MCF 10A (cell line): ENCODE results near the gene MAML2. TPM values are rescaled to one million over a fixed set of nuclear protein-coding genes. Genes with fewer than 3 reads are reported as not detected.

Source experiments
- BruUV-seq: library from RNA; stranded (reverse); fragments of 400-500 nt; replicated peaks from 2 replicates; lab custom pipeline; 2021; lab: Mats Ljungman, UMichigan
- CTCF ChIA-PET: fragments of 300-600 bp; sonication (Branson Sonifier 250); formaldehyde crosslinking; extraction: SDS; loops from one replicate; lab custom pipeline; 2021; ENCODE audit warnings: antibody characterized with exemption, inconsistent platforms; lab: Yijun Ruan, JAX
- POLR2A ChIA-PET: fragments of 300-600, 350-650 bp; sonication (Branson Sonifier 250); formaldehyde crosslinking; extraction: SDS; loops from one replicate; lab custom pipeline; 2020; ENCODE audit warnings: antibody characterized with exemption, inconsistent platforms; lab: Yijun Ruan, JAX
- DNase-seq: peaks from one replicate; pipeline ENCODE4 v3.0.0-alpha.2; 2018; ENCODE audit not compliant: unreplicated experiment
- H3K27ac Mint-ChIP-seq: one replicate; pipeline ENCODE4 v1.8.0; 2022; ENCODE audit warnings: mild to moderate bottlenecking, low read depth, mixed read lengths; ENCODE audit not compliant: unreplicated experiment
- H3K27me3 Mint-ChIP-seq: one replicate; pipeline ENCODE4 v1.8.0; 2022; ENCODE audit warnings: mixed read lengths; ENCODE audit not compliant: insufficient read depth, unreplicated experiment
- H3K36me3 Mint-ChIP-seq: one replicate; pipeline ENCODE4 v1.8.0; 2022; ENCODE audit warnings: mild to moderate bottlenecking, moderate library complexity, mixed read lengths; ENCODE audit not compliant: insufficient read depth, unreplicated experiment
- H3K4me1 Mint-ChIP-seq: one replicate; pipeline ENCODE4 v1.8.0; 2022; ENCODE audit warnings: mixed read lengths; ENCODE audit not compliant: insufficient read depth, unreplicated experiment
- H3K4me3 Mint-ChIP-seq: one replicate; pipeline ENCODE4 v1.8.0; 2022; ENCODE audit warnings: mild to moderate bottlenecking, moderate library complexity, mixed read lengths; ENCODE audit not compliant: unreplicated experiment
- H3K9me3 Mint-ChIP-seq: one replicate; pipeline ENCODE4 v1.8.0; 2022; ENCODE audit warnings: mixed read lengths; ENCODE audit not compliant: unreplicated experiment
- intact Hi-C: fragments of 100-400 bp; cut with micrococcal nuclease; formaldehyde crosslinking; loops from 2 replicates; pipeline ENCODE4 v1.14.1; 2022
- total RNA-seq: library from RNA; stranded (reverse); gene quantifications from 2 replicates; pipeline ENCODE4 v1.2.3, GENCODE V29; 2022
- TF ChIP-seq, protein P1 (sequence below): fragments of 200-600 bp; IDR thresholded peaks from one replicate; pipeline ENCODE4 v1.8.0; 2022; ENCODE audit warnings: antibody characterized with exemption, mild to moderate bottlenecking; ENCODE audit not compliant: unreplicated experiment

MAML2 gene
- total RNA-seq, 1 experiment from 2014 or later: 8.6 TPM

DNA sequence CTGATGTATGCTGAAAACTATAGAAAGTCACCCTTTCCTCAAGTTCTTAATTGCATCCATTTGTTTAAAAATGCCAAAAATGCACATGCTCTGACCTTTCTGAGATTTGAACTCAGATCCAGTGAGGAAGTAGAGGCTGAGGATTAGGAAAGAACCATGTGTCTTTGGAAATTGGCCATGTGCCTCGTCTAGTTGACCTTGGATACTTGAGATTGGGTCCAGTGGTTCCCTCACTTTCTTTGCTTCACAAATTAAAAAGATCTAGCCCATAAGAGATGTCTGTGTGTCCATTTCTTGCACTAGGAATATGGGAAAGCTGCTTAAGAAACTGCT, 128.3 kb downstream of the MAML2 start:
- no peak overlapping the region for H3K4me3 Mint-ChIP-seq
- H3K27ac Mint-ChIP-seq: peak overlapping the region; percentile 36
- peaks cover 40% of the 10 kb centered on the region for H3K4me1 Mint-ChIP-seq
- TF ChIP-seq, protein P1, sequence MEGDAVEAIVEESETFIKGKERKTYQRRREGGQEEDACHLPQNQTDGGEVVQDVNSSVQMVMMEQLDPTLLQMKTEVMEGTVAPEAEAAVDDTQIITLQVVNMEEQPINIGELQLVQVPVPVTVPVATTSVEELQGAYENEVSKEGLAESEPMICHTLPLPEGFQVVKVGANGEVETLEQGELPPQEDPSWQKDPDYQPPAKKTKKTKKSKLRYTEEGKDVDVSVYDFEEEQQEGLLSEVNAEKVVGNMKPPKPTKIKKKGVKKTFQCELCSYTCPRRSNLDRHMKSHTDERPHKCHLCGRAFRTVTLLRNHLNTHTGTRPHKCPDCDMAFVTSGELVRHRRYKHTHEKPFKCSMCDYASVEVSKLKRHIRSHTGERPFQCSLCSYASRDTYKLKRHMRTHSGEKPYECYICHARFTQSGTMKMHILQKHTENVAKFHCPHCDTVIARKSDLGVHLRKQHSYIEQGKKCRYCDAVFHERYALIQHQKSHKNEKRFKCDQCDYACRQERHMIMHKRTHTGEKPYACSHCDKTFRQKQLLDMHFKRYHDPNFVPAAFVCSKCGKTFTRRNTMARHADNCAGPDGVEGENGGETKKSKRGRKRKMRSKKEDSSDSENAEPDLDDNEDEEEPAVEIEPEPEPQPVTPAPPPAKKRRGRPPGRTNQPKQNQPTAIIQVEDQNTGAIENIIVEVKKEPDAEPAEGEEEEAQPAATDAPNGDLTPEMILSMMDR: no peak
- no peaks in the 10 kb centered on the region for H3K36me3 Mint-ChIP-seq
- BruUV-seq: no TSS peak
- DNase-seq: no peak
- ChIA-PET POLR2A (interaction anchor here (0.8 to 1.9 kb wide), 5 partner anchors 12 to 92 kb away, joined by 3 to 7 read pairs (median 4); no protein-coding TSS in a partner anchor), CTCF (interaction anchor here (0.6 to 1.6 kb wide), 5 partner anchors 12 to 124 kb away, joined by 3 to 5 read pairs (median 4); no protein-coding TSS in a partner anchor)
- no peaks in the 10 kb centered on the region for H3K9me3 Mint-ChIP-seq
- H3K27me3 Mint-ChIP-seq: no peaks in the 10 kb centered on the region
- intact Hi-C loops: no loop called here

DNA sequence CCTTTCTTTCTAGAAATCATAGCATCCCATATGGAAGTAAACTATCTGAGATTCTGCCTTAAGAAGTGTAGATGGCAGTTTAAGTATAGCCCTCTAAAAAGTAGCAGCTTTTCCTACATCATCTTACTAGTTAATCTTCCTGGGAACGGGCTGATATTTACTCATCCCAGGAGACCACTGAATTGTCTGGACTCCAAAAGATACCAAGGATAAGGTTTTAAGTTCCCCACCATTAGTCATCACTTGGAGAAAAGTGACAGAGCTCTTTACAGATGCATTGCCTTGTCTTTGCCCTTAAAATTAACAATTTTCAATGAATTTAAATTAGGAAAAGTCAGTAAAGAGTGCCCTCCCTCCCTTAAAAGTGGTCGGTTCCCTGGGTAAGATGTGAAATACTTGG, 129.5 kb downstream of the MAML2 start:
- H3K9me3 Mint-ChIP-seq: no peaks in the 10 kb centered on the region
- H3K4me1 Mint-ChIP-seq: peaks cover 40% of the 10 kb centered on the region
- no TSS peak for BruUV-seq
- no peaks in the 10 kb centered on the region for H3K36me3 Mint-ChIP-seq
- ChIA-PET CTCF (interaction anchor here (1.0 to 1.6 kb wide), 2 partner anchors 25 to 125 kb away, joined by 4 read pairs; no protein-coding TSS in a partner anchor), POLR2A (interaction anchor here (0.9 to 1.9 kb wide), 5 partner anchors 14 to 129 kb away, joined by 3 to 6 read pairs (median 4); partner anchors contain the start of gene MAML2)
- peak; percentile 56 for DNase-seq
- H3K27me3 Mint-ChIP-seq: no peaks in the 10 kb centered on the region
- TF ChIP-seq, protein P1: no peak
- intact Hi-C loops: no loop called here
- no peak overlapping the region for H3K4me3 Mint-ChIP-seq
- H3K27ac Mint-ChIP-seq: peak overlapping the region; percentile 6

DNA sequence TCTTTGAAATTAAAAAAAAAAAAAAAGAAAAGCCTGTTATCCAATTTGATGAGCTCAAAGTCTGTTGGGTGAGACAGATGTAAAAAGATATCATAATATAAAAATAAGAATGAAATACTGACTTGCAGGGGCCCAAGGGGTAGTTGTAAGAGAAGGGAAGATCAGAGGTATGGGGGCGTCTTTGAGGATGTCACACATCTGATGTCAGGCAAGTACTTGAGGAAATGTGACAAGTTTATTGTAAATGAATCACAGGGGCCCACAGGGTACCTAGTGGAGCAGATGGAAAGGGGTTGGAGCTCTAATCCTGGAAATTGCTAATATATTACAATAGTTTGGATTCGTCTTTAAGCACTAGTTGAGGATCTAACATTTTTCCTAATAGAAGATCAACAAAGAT, 131.6 kb downstream of the MAML2 start:
- CTCF ChIA-PET: interaction anchor here (0.6 to 1.6 kb wide), 7 partner anchors 16 to 227 kb away, joined by 3 to 7 read pairs (median 3); partner anchors contain the start of gene MAML2
- H3K4me3 Mint-ChIP-seq: no peak overlapping the region
- POLR2A ChIA-PET: interaction anchor here (0.6 to 2.0 kb wide), 6 partner anchors 9 to 72 kb away, joined by 3 to 7 read pairs (median 4); no protein-coding TSS in a partner anchor
- H3K27me3 Mint-ChIP-seq: no peaks in the 10 kb centered on the region
- TF ChIP-seq, protein P1: no peak
- no peak for DNase-seq
- H3K27ac Mint-ChIP-seq: peak overlapping the region; percentile 6
- no peaks in the 10 kb centered on the region for H3K9me3 Mint-ChIP-seq
- peaks cover 50% of the 10 kb centered on the region for H3K4me1 Mint-ChIP-seq
- no peaks in the 10 kb centered on the region for H3K36me3 Mint-ChIP-seq
- intact Hi-C loops: no loop called here
- no TSS peak for BruUV-seq

DNA sequence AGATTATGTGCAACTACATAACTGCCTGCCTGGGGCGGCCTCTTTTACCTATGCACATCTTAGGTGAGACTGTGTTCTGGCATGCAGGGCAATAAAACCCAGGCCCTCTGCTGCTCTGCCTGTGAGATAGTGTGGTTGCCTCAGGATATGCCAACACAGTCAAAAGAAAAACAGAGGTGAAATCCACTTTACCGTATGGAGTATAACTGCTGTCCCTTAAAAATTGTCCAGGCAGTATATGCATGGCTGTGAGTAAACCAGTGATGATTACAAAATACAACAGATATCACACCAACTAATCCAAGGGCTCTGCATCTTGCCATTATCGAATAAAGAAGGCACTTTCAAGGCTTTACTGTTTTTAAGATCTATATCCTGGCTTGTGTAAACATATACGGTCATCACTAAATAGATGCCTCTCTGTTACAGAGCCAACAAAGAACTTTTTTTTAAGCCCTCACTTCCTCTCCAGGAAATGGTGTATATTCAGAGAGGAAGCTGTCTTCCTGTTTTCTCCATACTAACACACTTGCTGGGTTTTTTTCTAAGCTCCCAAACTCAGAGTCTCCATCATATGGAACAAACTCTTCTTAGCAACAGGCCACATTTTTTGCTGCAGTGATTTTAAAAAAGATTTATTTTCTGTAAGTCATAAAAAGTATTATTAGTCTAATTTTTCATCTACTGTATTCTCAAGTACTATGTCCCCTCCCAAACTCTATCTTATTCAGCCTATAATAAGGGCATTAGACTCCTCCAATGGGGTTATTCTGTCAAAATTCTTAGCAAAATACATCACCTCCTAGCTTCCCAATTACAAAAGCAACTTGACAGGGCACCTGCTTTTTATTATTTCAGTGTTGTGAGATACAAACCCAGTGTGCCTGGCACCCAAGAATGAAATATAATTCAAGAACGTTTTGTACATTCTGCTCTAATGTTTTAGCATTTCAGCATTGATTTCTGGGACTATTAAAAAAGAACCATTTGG, 135.2 kb downstream of the MAML2 start:
- H3K4me3 Mint-ChIP-seq: peak overlapping the region; percentile 6
- TF ChIP-seq, protein P1: no peak
- H3K9me3 Mint-ChIP-seq: no peaks in the 10 kb centered on the region
- ChIA-PET CTCF (interaction anchor here (1.4 to 1.6 kb wide), 2 partner anchors 135 to 152 kb away, joined by 7 to 9 read pairs; partner anchors contain the start of gene MAML2), POLR2A (interaction anchor here (0.6 to 1.7 kb wide), 11 partner anchors 9 to 135 kb away, joined by 3 to 11 read pairs (median 4); partner anchors contain the start of gene MAML2)
- intact Hi-C loops: no loop called here
- peaks cover 36% of the 10 kb centered on the region for H3K4me1 Mint-ChIP-seq
- peak overlapping the region; percentile 81 for H3K27ac Mint-ChIP-seq
- no peaks in the 10 kb centered on the region for H3K27me3 Mint-ChIP-seq
- no peaks in the 10 kb centered on the region for H3K36me3 Mint-ChIP-seq
- BruUV-seq: no TSS peak
- DNase-seq: peak; percentile 52
